Measurements from ENCODE around the gene NAALADL1.
A peak's percentile ranks its signal among the peaks of the same experiment; 100 is the strongest.

The NAALADL1 gene

DNA sequence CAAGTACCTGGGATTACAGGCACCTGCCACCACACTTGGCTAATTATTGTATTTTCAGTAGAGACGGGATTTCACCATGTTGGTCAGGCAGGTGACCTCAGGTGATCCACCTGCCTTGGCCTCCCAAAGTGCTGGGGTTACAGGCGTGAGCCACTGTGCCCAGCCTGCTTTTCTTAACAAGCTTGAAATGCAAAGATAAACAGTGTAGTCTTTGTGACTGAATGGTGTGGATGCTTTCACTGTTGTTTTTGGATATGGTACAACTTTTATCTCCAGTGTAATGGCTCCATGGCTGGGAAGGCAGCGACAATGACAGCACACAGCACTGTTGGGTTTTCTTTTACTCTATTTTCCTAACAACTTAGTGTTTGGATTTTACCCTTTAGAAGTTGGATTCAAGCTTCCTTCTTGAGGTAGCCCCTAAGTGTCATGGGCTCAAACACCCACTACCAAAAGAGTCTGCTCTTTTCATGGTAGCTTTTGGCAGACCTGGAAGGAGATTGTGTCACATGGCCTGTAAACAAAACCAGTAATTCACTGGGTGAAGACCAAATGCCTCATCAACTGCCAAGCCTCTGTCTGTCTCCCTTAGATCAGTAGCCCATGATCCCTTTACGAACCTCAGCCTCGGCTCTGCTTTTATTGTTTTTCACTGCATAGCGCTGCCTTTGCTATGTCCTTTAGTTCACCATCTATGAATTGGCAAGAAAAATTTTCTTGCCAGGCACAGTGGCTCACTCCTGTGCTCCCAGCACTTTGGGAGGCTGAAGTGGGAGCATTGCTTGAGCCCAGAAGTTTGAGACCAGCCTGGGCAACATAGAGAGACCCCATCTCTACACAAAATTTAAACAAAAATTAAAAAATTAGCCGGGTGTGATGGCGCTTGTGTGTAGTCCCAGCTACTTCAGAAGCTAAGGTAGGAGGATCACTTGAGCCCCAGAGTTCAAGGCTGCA lies 44.1 kb upstream of the NAALADL1 start (continued):
- TF ChIP-seq, protein P1, sequence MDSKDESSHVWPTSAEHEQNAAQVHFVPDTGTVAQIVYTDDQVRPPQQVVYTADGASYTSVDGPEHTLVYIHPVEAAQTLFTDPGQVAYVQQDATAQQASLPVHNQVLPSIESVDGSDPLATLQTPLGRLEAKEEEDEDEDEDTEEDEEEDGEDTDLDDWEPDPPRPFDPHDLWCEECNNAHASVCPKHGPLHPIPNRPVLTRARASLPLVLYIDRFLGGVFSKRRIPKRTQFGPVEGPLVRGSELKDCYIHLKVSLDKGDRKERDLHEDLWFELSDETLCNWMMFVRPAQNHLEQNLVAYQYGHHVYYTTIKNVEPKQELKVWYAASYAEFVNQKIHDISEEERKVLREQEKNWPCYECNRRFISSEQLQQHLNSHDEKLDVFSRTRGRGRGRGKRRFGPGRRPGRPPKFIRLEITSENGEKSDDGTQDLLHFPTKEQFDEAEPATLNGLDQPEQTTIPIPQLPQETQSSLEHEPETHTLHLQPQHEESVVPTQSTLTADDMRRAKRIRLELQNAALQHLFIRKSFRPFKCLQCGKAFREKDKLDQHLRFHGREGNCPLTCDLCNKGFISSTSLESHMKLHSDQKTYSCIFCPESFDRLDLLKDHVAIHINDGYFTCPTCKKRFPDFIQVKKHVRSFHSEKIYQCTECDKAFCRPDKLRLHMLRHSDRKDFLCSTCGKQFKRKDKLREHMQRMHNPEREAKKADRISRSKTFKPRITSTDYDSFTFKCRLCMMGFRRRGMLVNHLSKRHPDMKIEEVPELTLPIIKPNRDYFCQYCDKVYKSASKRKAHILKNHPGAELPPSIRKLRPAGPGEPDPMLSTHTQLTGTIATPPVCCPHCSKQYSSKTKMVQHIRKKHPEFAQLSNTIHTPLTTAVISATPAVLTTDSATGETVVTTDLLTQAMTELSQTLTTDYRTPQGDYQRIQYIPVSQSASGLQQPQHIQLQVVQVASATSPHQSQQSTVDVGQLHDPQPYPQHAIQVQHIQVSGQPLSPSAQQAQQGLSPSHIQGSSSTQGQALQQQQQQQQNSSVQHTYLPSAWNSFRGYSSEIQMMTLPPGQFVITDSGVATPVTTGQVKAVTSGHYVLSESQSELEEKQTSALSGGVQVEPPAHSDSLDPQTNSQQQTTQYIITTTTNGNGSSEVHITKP (tag by site-specific recombination; IDR thresholded peaks at IDR 0.05) = peak; percentile 46; the same call in 1 of the 2 replicates
- TF ChIP-seq ZNF768 (tag by site-specific recombination; IDR thresholded peaks at IDR 0.05) (no peak), KLF1 (tag by site-specific recombination; IDR thresholded peaks at IDR 0.05) (peak; percentile 31), KLF16 (tag by site-specific recombination; IDR thresholded peaks at IDR 0.05) (no peak), ZFP69B (tag by site-specific recombination; IDR thresholded peaks at IDR 0.05) (no peak), BCL11A (tag by site-specific recombination; IDR thresholded peaks at IDR 0.05; ENCODE audit: low read depth) (peak; percentile 61), HOXA7 (CRISPR knock-in tag; IDR thresholded peaks at IDR 0.05; ENCODE audit: borderline replicate concordance) (no peak), SP3 (tag by site-specific recombination; IDR thresholded peaks at IDR 0.05) (0 out of 2 replicates have a peak, but pooled peaks have one; percentile 13), GLIS1 (tag by site-specific recombination; IDR thresholded peaks at IDR 0.05) (peak; percentile 85)
- TF ChIP-seq, protein P2, sequence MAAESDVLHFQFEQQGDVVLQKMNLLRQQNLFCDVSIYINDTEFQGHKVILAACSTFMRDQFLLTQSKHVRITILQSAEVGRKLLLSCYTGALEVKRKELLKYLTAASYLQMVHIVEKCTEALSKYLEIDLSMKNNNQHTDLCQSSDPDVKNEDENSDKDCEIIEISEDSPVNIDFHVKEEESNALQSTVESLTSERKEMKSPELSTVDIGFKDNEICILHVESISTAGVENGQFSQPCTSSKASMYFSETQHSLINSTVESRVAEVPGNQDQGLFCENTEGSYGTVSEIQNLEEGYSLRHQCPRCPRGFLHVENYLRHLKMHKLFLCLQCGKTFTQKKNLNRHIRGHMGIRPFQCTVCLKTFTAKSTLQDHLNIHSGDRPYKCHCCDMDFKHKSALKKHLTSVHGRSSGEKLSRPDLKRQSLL (tag by site-specific recombination; IDR thresholded peaks at IDR 0.05) = peak; percentile 37; the same call in 1 of the 2 replicates
- TF ChIP-seq, protein P3, sequence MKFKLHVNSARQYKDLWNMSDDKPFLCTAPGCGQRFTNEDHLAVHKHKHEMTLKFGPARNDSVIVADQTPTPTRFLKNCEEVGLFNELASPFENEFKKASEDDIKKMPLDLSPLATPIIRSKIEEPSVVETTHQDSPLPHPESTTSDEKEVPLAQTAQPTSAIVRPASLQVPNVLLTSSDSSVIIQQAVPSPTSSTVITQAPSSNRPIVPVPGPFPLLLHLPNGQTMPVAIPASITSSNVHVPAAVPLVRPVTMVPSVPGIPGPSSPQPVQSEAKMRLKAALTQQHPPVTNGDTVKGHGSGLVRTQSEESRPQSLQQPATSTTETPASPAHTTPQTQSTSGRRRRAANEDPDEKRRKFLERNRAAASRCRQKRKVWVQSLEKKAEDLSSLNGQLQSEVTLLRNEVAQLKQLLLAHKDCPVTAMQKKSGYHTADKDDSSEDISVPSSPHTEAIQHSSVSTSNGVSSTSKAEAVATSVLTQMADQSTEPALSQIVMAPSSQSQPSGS (tag by site-specific recombination; IDR thresholded peaks at IDR 0.05; ENCODE audit: low read depth) = no peak
- TF ChIP-seq, protein P4, sequence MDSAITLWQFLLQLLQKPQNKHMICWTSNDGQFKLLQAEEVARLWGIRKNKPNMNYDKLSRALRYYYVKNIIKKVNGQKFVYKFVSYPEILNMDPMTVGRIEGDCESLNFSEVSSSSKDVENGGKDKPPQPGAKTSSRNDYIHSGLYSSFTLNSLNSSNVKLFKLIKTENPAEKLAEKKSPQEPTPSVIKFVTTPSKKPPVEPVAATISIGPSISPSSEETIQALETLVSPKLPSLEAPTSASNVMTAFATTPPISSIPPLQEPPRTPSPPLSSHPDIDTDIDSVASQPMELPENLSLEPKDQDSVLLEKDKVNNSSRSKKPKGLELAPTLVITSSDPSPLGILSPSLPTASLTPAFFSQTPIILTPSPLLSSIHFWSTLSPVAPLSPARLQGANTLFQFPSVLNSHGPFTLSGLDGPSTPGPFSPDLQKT (IDR thresholded peaks at IDR 0.05; ENCODE audit: borderline replicate concordance, low read depth, low read length) = no peak
- TF ChIP-seq, protein P5, sequence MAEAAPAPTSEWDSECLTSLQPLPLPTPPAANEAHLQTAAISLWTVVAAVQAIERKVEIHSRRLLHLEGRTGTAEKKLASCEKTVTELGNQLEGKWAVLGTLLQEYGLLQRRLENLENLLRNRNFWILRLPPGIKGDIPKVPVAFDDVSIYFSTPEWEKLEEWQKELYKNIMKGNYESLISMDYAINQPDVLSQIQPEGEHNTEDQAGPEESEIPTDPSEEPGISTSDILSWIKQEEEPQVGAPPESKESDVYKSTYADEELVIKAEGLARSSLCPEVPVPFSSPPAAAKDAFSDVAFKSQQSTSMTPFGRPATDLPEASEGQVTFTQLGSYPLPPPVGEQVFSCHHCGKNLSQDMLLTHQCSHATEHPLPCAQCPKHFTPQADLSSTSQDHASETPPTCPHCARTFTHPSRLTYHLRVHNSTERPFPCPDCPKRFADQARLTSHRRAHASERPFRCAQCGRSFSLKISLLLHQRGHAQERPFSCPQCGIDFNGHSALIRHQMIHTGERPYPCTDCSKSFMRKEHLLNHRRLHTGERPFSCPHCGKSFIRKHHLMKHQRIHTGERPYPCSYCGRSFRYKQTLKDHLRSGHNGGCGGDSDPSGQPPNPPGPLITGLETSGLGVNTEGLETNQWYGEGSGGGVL (tag by site-specific recombination; IDR thresholded peaks at IDR 0.05) = no peak

DNA sequence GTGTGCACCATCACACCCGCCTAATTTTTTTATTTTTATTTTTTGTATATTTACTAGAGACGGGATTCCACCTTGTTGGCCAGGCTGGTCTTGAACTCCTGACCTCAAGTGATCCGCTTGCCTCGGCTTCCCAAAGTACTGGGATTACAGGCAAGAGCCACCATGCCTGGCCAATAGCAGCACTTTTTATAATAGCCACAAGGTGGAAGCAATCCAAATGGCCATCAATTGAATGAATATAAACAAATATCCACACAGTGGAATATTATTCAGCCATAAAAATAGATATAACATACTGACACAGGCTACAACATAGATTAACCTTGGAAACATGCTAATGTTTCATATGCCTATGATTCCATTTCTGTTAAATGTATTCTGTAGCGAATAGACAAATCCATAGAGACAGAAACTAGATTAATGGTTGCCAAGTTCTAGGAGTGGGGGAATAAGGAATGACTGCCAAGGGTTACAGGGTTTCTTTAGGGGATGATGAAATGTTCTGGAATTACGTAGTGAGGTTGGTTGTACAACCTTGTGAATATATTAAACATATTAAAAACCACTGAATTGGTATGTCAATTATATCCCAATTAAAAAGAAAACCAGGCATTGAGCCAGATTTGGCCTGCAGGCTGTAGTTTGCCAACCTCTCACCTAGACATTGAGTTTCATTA lies 42.5 kb upstream of the NAALADL1 start:
- H3K9me3 ChIP-seq (ENCODE audit: control insufficient read depth, insufficient read depth, low read depth, low read length) = no peaks in the 10 kb centered on the region
- H3K27ac ChIP-seq (ENCODE audit: extremely low read depth, low read depth, low read length) = no peak overlapping the region
- no peak overlapping the region for H3K4me3 ChIP-seq (ENCODE audit: low read depth, low read length)
- peaks cover 23% of the 10 kb centered on the region for H3K4me1 ChIP-seq (ENCODE audit: control insufficient read depth, insufficient read depth, low read length)
- TF ChIP-seq, protein P5 (tag by site-specific recombination; IDR thresholded peaks at IDR 0.05) = 0 out of 2 replicates have a peak, but pooled peaks have one; percentile 19
- peak; percentile 59 for TF ChIP-seq ZNF146 (tag by site-specific recombination; IDR thresholded peaks at IDR 0.05)
- no peak for TF ChIP-seq SP7 (tag by site-specific recombination; IDR thresholded peaks at IDR 0.05)
- ChIA-PET CTCF (interaction anchor here (8.8 kb wide), 1 partner anchor 11 kb away, joined by 110 read pairs; the partner anchor contains the start of gene TM7SF2), POLR2A (interaction anchor here (1.2 to 4.1 kb wide), 3 partner anchors 11 to 18 kb away, joined by 3 to 12 read pairs (median 3); partner anchors contain the start of genes CDCA5, TM7SF2 and ZFPL1)
- peaks cover 0 to 14% of the 10 kb centered on the region in 2 experiments; a peak in 2 of 3 replicates for H3K36me3 ChIP-seq (ENCODE audit: control insufficient read depth in 2 of 2, insufficient read depth in 1 of 2, low read length in 2 of 2)

Data from HEK293 (cell line).